ENCODE results near the gene TH.

GRCh38 chr11:2209900-2210321 lies 38.3 kb upstream of the TH start:
- TF ChIP-seq EZH2 (IDR thresholded peaks at IDR 0.05): no peak
- no peak for TF ChIP-seq POLR2AphosphoS5 (IDR thresholded peaks at IDR 0.05; ENCODE audit: borderline replicate concordance, low read depth, low read length)
